Myocyte (in vitro differentiated cells): ENCODE data around the gene DRGX. TPM values are rescaled to one million over a fixed set of nuclear protein-coding genes. Genes with fewer than 3 reads are reported as not detected.

Source experiments
- DNase-seq: peaks from one replicate; pipeline ENCODE4 v3.0.0-alpha.2; 2012; ENCODE audit warnings: low read depth
- total RNA-seq: library from RNA; depleted of rRNA; stranded (reverse); fragments of >200 nt; gene quantifications from 2 replicates; pipeline ENCODE4 v1.2.3, GENCODE V29; 2014

Gene DRGX
- total RNA-seq, 1 donor from 2014 or later = not detected

GRCh38 chr10:49322371-49323170 lies 73.3 kb downstream of the DRGX start:
- DNase-seq = no peak

- DNase-seq = no peak
Observed at GRCh38 chr10:49321021-49321420, 74.9 kb downstream of the DRGX start.

GRCh38 chr10:49320191-49320590 lies 75.7 kb downstream of the DRGX start:
- DNase-seq = no peak

- DNase-seq = no peak
Observed at GRCh38 chr10:49319206-49319605, 76.7 kb downstream of the DRGX start.

GRCh38 chr10:49318755-49319154 lies 77.1 kb downstream of the DRGX start:
- no peak for DNase-seq

- no peak for DNase-seq
Observed at GRCh38 chr10:49318028-49318427, 77.9 kb downstream of the DRGX start.

GRCh38 chr10:49314806-49315205 lies 81.1 kb downstream of the DRGX start:
- no peak for DNase-seq

Other genes with a start within 250 kb of the DRGX start
- 0.32 TPM in 1 of 2 replicates, not detected in the other for gene TMEM273, start 207.7 kb downstream of the DRGX start, total RNA-seq
- 0.68 and 1.8 TPM in 2 replicates for gene C10orf71, start 96.9 kb downstream of the DRGX start, total RNA-seq
- 11.2 and 11.8 TPM in 2 replicates for gene ERCC6, start 143.0 kb upstream of the DRGX start, total RNA-seq
- gene SLC18A3, start 214.2 kb upstream of the DRGX start, total RNA-seq = not detected in 2 replicates
- gene CHAT, start 217.9 kb upstream of the DRGX start, total RNA-seq = not detected in 2 replicates